HEK293T (cell line): ENCODE measurements around the gene UVRAG.

Source experiments
- CTCF ChIA-PET: fragments of 350-600 bp; formaldehyde crosslinking; extraction: SDS; loops from one replicate; lab custom pipeline; 2021; ENCODE audit warnings: antibody characterized with exemption, inconsistent platforms; lab: Yijun Ruan, JAX
- POLR2A ChIA-PET: fragments of 350-600 bp; formaldehyde crosslinking; extraction: SDS; loops from one replicate; lab custom pipeline; 2020; ENCODE audit warnings: antibody characterized with exemption, inconsistent platforms; lab: Yijun Ruan, JAX
- DNase-seq: peaks from one replicate; pipeline ENCODE4 v3.0.0; 2012; ENCODE audit warnings: mixed read lengths; ENCODE audit errors: extremely low spot score
- ARNT ChIP-seq: fragments of 450-650 bp; IDR thresholded peaks from 2 replicates; pipeline ENCODE4 v1.6.1; 2017; ENCODE audit warnings: mild to moderate bottlenecking
- BHLHE40 ChIP-seq: fragments of 450-650 bp; IDR thresholded peaks from 2 replicates; pipeline ENCODE4 v1.6.1; 2016; ENCODE audit warnings: mild to moderate bottlenecking, moderate library complexity, borderline replicate concordance
- CTBP1 ChIP-seq: fragments of 450-650 bp; IDR thresholded peaks from 2 replicates; pipeline ENCODE4 v1.6.1; 2016; ENCODE audit warnings: borderline replicate concordance
- ELF4 ChIP-seq: fragments of 450-650 bp; IDR thresholded peaks from 2 replicates; pipeline ENCODE4 v1.6.1; 2017; ENCODE audit warnings: antibody characterized with exemption
- FOXA1 ChIP-seq: fragments of 450-650 bp; IDR thresholded peaks from 2 replicates; pipeline ENCODE4 v1.6.1; 2016; ENCODE audit warnings: mild to moderate bottlenecking
- FOXK2 ChIP-seq: fragments of 450-650 bp; IDR thresholded peaks from 2 replicates; pipeline ENCODE4 v1.6.1; 2016; ENCODE audit warnings: mild to moderate bottlenecking
- FOXM1 ChIP-seq: fragments of 450-650 bp; IDR thresholded peaks from 2 replicates; pipeline ENCODE4 v1.6.1; 2017; ENCODE audit warnings: mild to moderate bottlenecking, borderline replicate concordance
- HDGF ChIP-seq: fragments of 450-650 bp; IDR thresholded peaks from 2 replicates; pipeline ENCODE4 v1.6.1; 2017; ENCODE audit warnings: antibody characterized with exemption, borderline replicate concordance
- L3MBTL2 ChIP-seq: fragments of 450-650 bp; conservative IDR thresholded peaks from 2 replicates; pipeline ENCODE4 v1.6.1; 2016; ENCODE audit warnings: mild to moderate bottlenecking
- LEF1 ChIP-seq: fragments of 450-650 bp; IDR thresholded peaks from 2 replicates; pipeline ENCODE4 v1.6.1; 2017; ENCODE audit warnings: mild to moderate bottlenecking, borderline replicate concordance
- NFRKB ChIP-seq: fragments of 450-650 bp; IDR thresholded peaks from 2 replicates; pipeline ENCODE4 v1.6.1; 2016; ENCODE audit warnings: mild to moderate bottlenecking, moderate library complexity
- SP1 ChIP-seq: fragments of 450-650 bp; IDR thresholded peaks from 2 replicates; pipeline ENCODE4 v1.6.1; 2017
- SUZ12 ChIP-seq: fragments of 450-650 bp; IDR thresholded peaks from 2 replicates; pipeline ENCODE4 v1.6.1; 2016; ENCODE audit warnings: mild to moderate bottlenecking
- TARDBP ChIP-seq: fragments of 450-650 bp; IDR thresholded peaks from 2 replicates; pipeline ENCODE4 v1.6.1; 2016
- ZNF384 ChIP-seq: fragments of 450-650 bp; IDR thresholded peaks from 2 replicates; pipeline ENCODE4 v1.6.1; 2016
- TF ChIP-seq, protein P1 (sequence below): fragments of 450-650 bp; IDR thresholded peaks from 2 replicates; pipeline ENCODE4 v1.6.1; 2016

Gene UVRAG

GRCh38 chr11:76044750-76045320 is 229.8 kb downstream of the UVRAG start:
- POLR2A ChIA-PET, result no interaction called here
- no peak for DNase-seq
- no peak for TF ChIP-seq FOXA1
- CTCF ChIA-PET, result no interaction called here

DNA sequence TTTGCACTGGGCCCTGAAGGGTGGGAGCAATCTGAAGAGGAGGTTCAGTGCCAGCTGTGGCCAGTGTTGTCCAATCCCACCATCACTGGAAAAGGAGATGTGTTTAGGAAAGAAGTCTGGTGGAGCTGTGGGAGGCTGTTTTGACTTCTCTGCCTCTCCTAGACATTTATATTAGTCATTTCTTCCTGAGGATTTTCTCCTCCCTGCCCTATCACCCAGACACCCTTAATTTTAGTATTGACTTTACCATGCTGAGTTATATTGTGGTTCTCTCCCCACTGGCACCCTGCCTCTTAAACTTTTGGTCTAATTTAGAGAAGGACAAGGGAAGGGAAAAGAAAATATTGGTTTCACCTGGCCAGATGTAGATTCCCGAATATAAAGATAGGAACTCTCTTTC is 232.2 kb downstream of the UVRAG start:
- no peak for DNase-seq
- no peak for TF ChIP-seq SUZ12
- no peak for TF ChIP-seq L3MBTL2
- TF ChIP-seq ELF4, result no peak
- no peak for TF ChIP-seq NFRKB
- no peak for TF ChIP-seq ZNF384
- no peak for TF ChIP-seq ARNT
- no peak for TF ChIP-seq LEF1
- TF ChIP-seq, protein P1, sequence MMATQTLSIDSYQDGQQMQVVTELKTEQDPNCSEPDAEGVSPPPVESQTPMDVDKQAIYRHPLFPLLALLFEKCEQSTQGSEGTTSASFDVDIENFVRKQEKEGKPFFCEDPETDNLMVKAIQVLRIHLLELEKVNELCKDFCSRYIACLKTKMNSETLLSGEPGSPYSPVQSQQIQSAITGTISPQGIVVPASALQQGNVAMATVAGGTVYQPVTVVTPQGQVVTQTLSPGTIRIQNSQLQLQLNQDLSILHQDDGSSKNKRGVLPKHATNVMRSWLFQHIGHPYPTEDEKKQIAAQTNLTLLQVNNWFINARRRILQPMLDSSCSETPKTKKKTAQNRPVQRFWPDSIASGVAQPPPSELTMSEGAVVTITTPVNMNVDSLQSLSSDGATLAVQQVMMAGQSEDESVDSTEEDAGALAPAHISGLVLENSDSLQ, result no peak
- TF ChIP-seq CTBP1, result no peak
- no peak for TF ChIP-seq BHLHE40
- TF ChIP-seq FOXA1, result no peak
- no peak for TF ChIP-seq TARDBP
- TF ChIP-seq FOXK2, result no peak
- TF ChIP-seq SP1, result no peak
- TF ChIP-seq HDGF, result no peak
- no peak for TF ChIP-seq FOXM1
- CTCF ChIA-PET, result no interaction called here
- POLR2A ChIA-PET, result no interaction called here

GRCh38 chr11:76047766-76048165 is 232.8 kb downstream of the UVRAG start:
- TF ChIP-seq FOXA1, result no peak
- no peak for TF ChIP-seq ZNF384
- no peak for TF ChIP-seq CTBP1
- no peak for TF ChIP-seq LEF1
- no peak for TF ChIP-seq SUZ12
- TF ChIP-seq, protein P1, result no peak
- no peak for TF ChIP-seq TARDBP
- no peak for TF ChIP-seq ARNT
- TF ChIP-seq NFRKB, result no peak
- TF ChIP-seq HDGF, result no peak
- no peak for TF ChIP-seq FOXM1
- no peak for TF ChIP-seq FOXK2
- no peak for TF ChIP-seq L3MBTL2
- ChIA-PET POLR2A (no interaction called here), CTCF (no interaction called here)
- no peak for DNase-seq

GRCh38 chr11:76048763-76049162 is 233.8 kb downstream of the UVRAG start:
- no peak for DNase-seq
- CTCF ChIA-PET, result no interaction called here
- TF ChIP-seq NFRKB (no peak), LEF1 (no peak), L3MBTL2 (no peak)
- POLR2A ChIA-PET, result no interaction called here

DNA sequence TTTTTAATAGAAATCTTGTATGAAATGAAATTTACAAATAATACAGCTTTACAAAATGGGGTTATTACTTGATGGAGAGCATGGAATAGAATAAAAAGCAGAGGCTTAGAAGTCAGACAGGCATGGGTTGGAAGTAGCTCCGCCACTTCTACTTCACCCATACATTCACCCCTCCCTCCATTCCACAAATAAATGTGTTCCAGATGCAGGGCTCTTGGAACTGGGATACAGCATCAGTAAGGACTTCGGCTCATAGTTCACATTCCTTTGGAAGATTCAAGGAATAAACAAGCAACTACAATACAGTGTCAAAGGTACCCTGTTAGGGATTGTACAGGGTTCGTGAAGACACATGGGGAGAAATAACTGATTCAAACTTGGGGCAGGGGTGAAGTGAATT is 234.5 kb downstream of the UVRAG start:
- no peak for DNase-seq
- CTCF ChIA-PET, result no interaction called here
- POLR2A ChIA-PET, result no interaction called here
- TF ChIP-seq LEF1 (no peak), SP1 (no peak), ELF4 (no peak), FOXA1 (no peak), NFRKB (no peak), CTBP1 (no peak), SUZ12 (no peak), TARDBP (no peak), ZNF384 (no peak), HDGF (no peak), L3MBTL2 (no peak), BHLHE40 (no peak), FOXM1 (no peak), FOXK2 (no peak)
- TF ChIP-seq, protein P1, result no peak

GRCh38 chr11:76051937-76052336 is 236.9 kb downstream of the UVRAG start:
- CTCF ChIA-PET, result no interaction called here
- DNase-seq, result no peak
- POLR2A ChIA-PET, result no interaction called here
- TF ChIP-seq TARDBP, result no peak

GRCh38 chr11:76054330-76054729 is 239.3 kb downstream of the UVRAG start:
- no peak for DNase-seq
- CTCF ChIA-PET, result no interaction called here
- TF ChIP-seq, protein P1, result no peak
- TF ChIP-seq TARDBP (no peak), ARNT (no peak)
- POLR2A ChIA-PET, result no interaction called here
